ENCODE measurements around the gene PKNOX1. TPM values are rescaled to one million over a fixed set of nuclear protein-coding genes. Genes with fewer than 3 reads are reported as not detected.
"Not testable (repeated sequence)": the region's sequence is repeated elsewhere in the genome, so short reads cannot be mapped to it uniquely, and the experiment has no call there.

Gene PKNOX1
- total and polyA plus RNA-seq, 2 donors (not counting 1 experiment from before 2014, with no cell fraction given), result 12.2 to 43.8 TPM

GRCh38 chr21:42999152-42999551, 24.8 kb downstream of the PKNOX1 start:
- not testable (repeated sequence) for H3K36me3 ChIP-seq (ENCODE audit: control insufficient read depth, insufficient read depth, low read length); H3K4me2 ChIP-seq (ENCODE audit: extremely low read depth, insufficient read depth, low read length); H3K4me1 ChIP-seq (ENCODE audit: control insufficient read depth, extremely low read depth, insufficient read depth, low read length); H2AFZ ChIP-seq (ENCODE audit: low read length); H3K4me3 ChIP-seq (replicated peaks in 1 of 4; ENCODE audit: control extremely low read depth in 1 of 4, insufficient read depth in 1 of 4, low read depth in 3 of 4, low read length in 4 of 4); DNase-seq (ENCODE audit: low read depth in 2 of 2); H3K9me3 ChIP-seq (ENCODE audit: control insufficient read depth, insufficient read depth, low read depth, low read length); H3K27ac ChIP-seq (ENCODE audit: insufficient read depth, low read length); H4K20me1 ChIP-seq (ENCODE audit: control insufficient read depth, extremely low read depth, insufficient read depth, low read length); H3K27me3 ChIP-seq (ENCODE audit: control insufficient read depth, insufficient read depth, low read length); H3K9ac ChIP-seq (ENCODE audit: insufficient read depth, low read length)
- H3K79me2 ChIP-seq (ENCODE audit: control insufficient read depth, insufficient read depth, low read length), result peaks cover 12% of the 10 kb centered on the region

- not testable (repeated sequence) for H4K20me1 ChIP-seq (ENCODE audit: control insufficient read depth, extremely low read depth, insufficient read depth, low read length); H3K9me3 ChIP-seq (ENCODE audit: control insufficient read depth, insufficient read depth, low read depth, low read length)
These were observed 25.7 kb downstream of the PKNOX1 start for GRCh38 chr21:43000041-43000440.

DNA sequence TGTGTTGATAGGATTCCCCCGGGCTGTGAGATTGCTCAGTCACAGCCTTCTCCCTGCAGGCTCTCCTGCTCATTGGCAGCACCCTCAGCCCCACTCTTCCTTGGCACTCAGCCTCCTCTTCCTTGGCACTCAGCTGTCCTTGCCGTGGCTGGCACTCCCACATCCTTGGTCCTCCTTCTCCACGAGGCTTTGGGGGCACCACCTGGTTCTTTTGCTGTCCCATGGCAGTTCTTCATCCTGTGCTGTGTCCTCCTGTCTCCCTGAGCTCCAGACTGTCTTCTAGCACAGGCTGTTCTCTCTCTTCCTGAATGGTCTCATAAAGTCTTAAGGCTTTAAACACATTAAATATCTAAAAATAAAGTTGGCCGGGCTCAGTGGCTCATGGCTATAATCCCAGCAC, 27.0 kb downstream of the PKNOX1 start:
- H3K4me1 ChIP-seq (ENCODE audit: control insufficient read depth, extremely low read depth, insufficient read depth, low read length), result peaks cover 7% of the 10 kb centered on the region
- no peak overlapping the region for H3K4me3 ChIP-seq (replicated peaks in 1 of 4; ENCODE audit: control extremely low read depth in 1 of 4, insufficient read depth in 1 of 4, low read depth in 3 of 4, low read length in 4 of 4)
- H3K79me2 ChIP-seq (ENCODE audit: control insufficient read depth, insufficient read depth, low read length), result peaks cover 8% of the 10 kb centered on the region
- no peak for TF ChIP-seq EZH2 (IDR thresholded peaks at IDR 0.05; ENCODE audit: low read length, missing control alignments)
- TF ChIP-seq, protein P1, sequence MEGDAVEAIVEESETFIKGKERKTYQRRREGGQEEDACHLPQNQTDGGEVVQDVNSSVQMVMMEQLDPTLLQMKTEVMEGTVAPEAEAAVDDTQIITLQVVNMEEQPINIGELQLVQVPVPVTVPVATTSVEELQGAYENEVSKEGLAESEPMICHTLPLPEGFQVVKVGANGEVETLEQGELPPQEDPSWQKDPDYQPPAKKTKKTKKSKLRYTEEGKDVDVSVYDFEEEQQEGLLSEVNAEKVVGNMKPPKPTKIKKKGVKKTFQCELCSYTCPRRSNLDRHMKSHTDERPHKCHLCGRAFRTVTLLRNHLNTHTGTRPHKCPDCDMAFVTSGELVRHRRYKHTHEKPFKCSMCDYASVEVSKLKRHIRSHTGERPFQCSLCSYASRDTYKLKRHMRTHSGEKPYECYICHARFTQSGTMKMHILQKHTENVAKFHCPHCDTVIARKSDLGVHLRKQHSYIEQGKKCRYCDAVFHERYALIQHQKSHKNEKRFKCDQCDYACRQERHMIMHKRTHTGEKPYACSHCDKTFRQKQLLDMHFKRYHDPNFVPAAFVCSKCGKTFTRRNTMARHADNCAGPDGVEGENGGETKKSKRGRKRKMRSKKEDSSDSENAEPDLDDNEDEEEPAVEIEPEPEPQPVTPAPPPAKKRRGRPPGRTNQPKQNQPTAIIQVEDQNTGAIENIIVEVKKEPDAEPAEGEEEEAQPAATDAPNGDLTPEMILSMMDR (conservative IDR thresholded peaks at IDR 0.05 in 1 of 2, IDR thresholded peaks at IDR 0.05 in 1 of 2; ENCODE audit: low read depth in 1 of 2, low read length in 2 of 2), result no peak
- no peak for DNase-seq (ENCODE audit: low read depth in 2 of 2)
- H3K9me3 ChIP-seq (ENCODE audit: control insufficient read depth, insufficient read depth, low read depth, low read length), result no peaks in the 10 kb centered on the region
- H3K27ac ChIP-seq (ENCODE audit: insufficient read depth, low read length), result no peak overlapping the region
- H3K27me3 ChIP-seq (ENCODE audit: control insufficient read depth, insufficient read depth, low read length), result no peaks in the 10 kb centered on the region
- peaks cover 4% of the 10 kb centered on the region for H3K36me3 ChIP-seq (ENCODE audit: control insufficient read depth, insufficient read depth, low read length)
- no peak overlapping the region for H3K4me2 ChIP-seq (ENCODE audit: extremely low read depth, insufficient read depth, low read length)
- H3K9ac ChIP-seq (ENCODE audit: insufficient read depth, low read length), result no peak overlapping the region
- no peak overlapping the region for H2AFZ ChIP-seq (ENCODE audit: low read length)
- H4K20me1 ChIP-seq (ENCODE audit: control insufficient read depth, extremely low read depth, insufficient read depth, low read length), result no peaks in the 10 kb centered on the region

More at GRCh38 chr21:43000041-43000440, 25.7 kb downstream of the PKNOX1 start:
- peaks cover 12% of the 10 kb centered on the region for H3K79me2 ChIP-seq (ENCODE audit: control insufficient read depth, insufficient read depth, low read length)
- H2AFZ ChIP-seq (ENCODE audit: low read length); H3K4me1 ChIP-seq (ENCODE audit: control insufficient read depth, extremely low read depth, insufficient read depth, low read length); H3K27me3 ChIP-seq (ENCODE audit: control insufficient read depth, insufficient read depth, low read length); H3K27ac ChIP-seq (ENCODE audit: insufficient read depth, low read length); DNase-seq (ENCODE audit: low read depth in 2 of 2); H3K9ac ChIP-seq (ENCODE audit: insufficient read depth, low read length); H3K4me2 ChIP-seq (ENCODE audit: extremely low read depth, insufficient read depth, low read length); H3K4me3 ChIP-seq (replicated peaks in 1 of 4; ENCODE audit: control extremely low read depth in 1 of 4, insufficient read depth in 1 of 4, low read depth in 3 of 4, low read length in 4 of 4); H3K36me3 ChIP-seq (ENCODE audit: control insufficient read depth, insufficient read depth, low read length): not testable (repeated sequence)

DNA sequence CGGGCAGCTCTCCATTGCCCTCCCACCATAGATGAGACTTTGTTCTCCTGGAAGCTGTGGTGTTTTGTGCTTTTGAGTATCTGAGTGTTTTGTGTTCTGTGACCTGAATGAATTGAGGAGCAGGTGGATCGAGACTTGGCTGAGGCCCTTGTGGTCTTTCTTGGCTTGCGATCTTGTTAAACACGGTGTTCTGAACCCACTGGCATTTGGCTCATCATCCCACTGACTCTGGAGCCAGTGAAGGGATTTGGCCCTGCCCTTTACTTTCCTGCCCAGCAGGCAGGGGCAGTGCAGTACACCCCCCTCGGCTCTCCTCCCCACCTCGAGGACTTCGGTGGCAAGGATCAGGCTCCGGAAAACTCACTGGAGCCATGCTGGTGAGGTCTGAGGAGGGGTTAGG, 30.6 kb downstream of the PKNOX1 start:
- Histone ChIP-seq H2AFZ (ENCODE audit: low read length) (no peak overlapping the region), H3K4me3 (replicated peaks in 1 of 4; ENCODE audit: control extremely low read depth in 1 of 4, insufficient read depth in 1 of 4, low read depth in 3 of 4, low read length in 4 of 4) (no peak overlapping the region), H3K79me2 (ENCODE audit: control insufficient read depth, insufficient read depth, low read length) (peaks cover 2% of the 10 kb centered on the region), H3K4me1 (ENCODE audit: control insufficient read depth, extremely low read depth, insufficient read depth, low read length) (no peaks in the 10 kb centered on the region), H3K27ac (ENCODE audit: insufficient read depth, low read length) (no peak overlapping the region), H3K27me3 (ENCODE audit: control insufficient read depth, insufficient read depth, low read length) (no peaks in the 10 kb centered on the region), H3K36me3 (ENCODE audit: control insufficient read depth, insufficient read depth, low read length) (peaks cover 8% of the 10 kb centered on the region), H4K20me1 (ENCODE audit: control insufficient read depth, extremely low read depth, insufficient read depth, low read length) (no peaks in the 10 kb centered on the region), H3K9ac (ENCODE audit: insufficient read depth, low read length) (no peak overlapping the region), H3K9me3 (ENCODE audit: control insufficient read depth, insufficient read depth, low read depth, low read length) (no peaks in the 10 kb centered on the region), H3K4me2 (ENCODE audit: extremely low read depth, insufficient read depth, low read length) (no peak overlapping the region)
- TF ChIP-seq EZH2 (IDR thresholded peaks at IDR 0.05; ENCODE audit: low read length, missing control alignments), result no peak
- TF ChIP-seq, protein P1 (conservative IDR thresholded peaks at IDR 0.05 in 1 of 2, IDR thresholded peaks at IDR 0.05 in 1 of 2; ENCODE audit: low read depth in 1 of 2, low read length in 2 of 2), result no peak
- no peak for DNase-seq (ENCODE audit: low read depth in 2 of 2)
